GM19099 (cell line): ENCODE measurements around the gene PADI2.

Experiments used
- POLR2A ChIP-seq: IDR thresholded peaks from 3 replicates; pipeline ENCODE4 v1.6.1; 2011; ENCODE audit warnings: low read depth; ENCODE audit not compliant: insufficient read length; ENCODE audit errors: extremely low read depth

PADI2 gene

DNA sequence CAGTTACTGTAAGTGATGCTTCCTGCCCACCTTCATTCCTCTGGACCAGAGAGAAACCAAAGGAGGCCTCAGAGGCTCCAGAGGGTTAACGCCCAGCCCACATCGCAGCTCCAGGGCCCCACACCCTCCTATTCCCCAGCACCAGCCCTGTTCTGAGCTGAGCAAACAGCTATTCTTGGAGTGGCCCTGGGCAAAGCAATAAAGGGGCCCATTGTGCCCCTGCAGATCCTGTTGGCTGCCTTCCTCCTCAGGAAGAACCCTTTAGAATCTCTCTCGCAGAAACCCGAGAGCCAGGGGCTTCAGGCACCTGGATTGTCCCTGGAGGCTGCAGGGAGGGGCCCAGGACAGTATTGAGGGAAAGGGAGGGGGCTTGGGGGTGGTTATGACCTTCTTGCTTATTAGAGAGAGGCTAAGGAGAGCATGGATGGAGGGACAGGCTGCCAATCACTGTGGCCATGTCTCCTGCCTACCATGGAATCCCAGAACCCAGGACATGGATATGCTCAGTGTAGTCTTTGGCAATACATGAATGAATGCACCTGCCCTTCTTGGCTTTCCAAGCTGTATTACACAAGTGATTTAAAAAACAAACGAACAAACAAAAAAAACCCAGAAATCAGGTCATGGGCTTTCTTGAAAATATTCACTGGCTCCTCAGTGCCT lies 9.2 kb downstream of the PADI2 start:
- no peak for TF ChIP-seq POLR2A

DNA sequence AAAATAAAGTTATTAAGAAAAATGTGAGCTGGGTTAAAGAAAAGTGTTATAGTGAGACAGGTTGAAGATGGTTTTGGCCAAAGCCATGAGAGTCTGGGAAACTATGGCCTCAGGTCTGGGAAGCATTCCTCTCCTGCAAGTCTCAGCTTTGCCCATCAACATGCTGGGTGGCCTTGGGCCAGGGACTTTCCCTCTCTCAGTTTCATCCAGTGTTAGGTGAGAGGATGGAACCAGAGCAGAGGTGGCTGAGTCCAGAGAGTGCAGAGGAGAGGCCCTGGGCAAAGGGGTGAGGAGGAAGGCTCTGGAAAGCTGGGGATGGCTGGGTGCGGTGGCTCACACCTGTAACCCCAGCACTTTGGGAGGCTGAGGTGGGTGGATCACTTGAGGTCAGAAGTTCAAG lies 10.5 kb downstream of the PADI2 start:
- no peak for TF ChIP-seq POLR2A

DNA sequence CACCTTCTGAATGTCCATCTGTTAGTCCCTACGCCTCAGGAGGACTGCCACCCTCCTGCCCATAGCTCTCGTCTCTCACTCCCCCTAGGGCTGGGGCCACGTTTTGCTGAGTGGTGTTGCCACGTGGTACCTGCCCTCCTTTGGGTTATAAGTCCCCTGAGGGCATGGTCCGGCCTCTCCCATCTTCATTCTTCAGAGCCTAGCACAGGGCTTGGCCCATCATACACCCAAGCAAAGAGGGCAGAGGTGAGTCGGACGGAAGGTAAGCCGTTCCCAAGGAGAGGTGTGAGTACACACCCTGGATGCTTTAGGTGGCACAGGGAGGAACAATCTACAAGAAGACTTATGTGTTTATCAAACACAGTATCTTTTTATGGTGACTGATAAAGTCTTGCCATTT lies 10.9 kb downstream of the PADI2 start:
- TF ChIP-seq POLR2A = no peak

DNA sequence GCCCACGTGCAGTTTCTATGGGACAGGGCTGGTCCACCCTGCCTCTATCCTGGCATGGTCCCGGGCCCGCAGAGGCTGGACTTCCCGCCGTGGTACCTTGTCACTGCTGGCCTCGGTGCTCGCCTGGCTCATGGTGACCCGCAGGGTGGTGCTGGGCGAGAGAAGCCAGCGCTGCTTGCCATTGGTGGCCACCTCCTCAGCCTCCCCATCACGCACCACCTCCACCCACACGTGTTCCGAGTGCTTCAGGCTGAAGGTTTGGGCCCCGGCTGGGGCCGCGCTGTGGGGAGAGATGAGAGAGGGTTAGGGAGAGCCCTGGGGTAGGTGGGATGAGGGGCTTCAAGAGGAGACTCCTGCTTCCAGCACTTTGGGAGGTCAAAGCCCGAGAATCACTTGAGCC lies 14.5 kb downstream of the PADI2 start:
- TF ChIP-seq POLR2A = no peak

DNA sequence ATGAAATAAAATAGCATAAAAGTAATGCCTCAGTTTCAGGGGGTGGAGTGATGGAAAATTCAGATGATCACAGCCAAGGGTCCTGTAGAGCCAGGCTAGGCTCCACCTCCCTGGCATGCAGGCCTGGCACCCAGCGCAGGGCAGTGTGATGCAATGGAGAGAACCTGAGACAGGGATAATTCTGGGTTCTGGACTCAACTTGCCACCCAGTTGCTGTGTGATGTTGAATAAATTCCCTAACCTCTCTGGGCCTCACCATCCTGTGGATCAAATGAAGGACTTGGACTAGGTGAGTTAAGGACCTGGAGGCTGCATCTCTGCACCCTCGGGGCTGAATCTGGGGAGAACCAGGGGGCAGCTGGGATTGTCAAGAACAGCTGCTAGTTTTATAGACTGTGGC lies 17.0 kb downstream of the PADI2 start:
- no peak for TF ChIP-seq POLR2A

DNA sequence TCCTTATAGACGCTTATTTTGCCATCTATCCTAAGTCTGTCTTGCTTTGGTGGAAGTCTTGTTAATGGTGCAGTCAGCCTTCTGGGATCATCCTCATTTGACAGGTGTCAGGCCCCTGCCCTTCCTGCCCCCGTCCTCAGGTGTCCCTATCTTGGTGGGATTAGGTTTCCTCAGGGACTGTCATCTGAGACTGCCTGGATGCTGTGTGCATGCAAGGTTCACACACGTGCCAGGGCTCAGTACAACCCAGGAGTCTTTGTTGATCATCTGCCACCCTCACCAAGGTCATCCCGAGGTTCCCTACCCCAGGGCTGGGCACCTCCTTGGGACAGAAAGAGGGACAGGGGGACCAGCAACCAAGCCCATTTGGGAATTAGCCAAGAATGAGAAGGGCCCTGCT lies 18.0 kb downstream of the PADI2 start:
- TF ChIP-seq POLR2A = no peak

DNA sequence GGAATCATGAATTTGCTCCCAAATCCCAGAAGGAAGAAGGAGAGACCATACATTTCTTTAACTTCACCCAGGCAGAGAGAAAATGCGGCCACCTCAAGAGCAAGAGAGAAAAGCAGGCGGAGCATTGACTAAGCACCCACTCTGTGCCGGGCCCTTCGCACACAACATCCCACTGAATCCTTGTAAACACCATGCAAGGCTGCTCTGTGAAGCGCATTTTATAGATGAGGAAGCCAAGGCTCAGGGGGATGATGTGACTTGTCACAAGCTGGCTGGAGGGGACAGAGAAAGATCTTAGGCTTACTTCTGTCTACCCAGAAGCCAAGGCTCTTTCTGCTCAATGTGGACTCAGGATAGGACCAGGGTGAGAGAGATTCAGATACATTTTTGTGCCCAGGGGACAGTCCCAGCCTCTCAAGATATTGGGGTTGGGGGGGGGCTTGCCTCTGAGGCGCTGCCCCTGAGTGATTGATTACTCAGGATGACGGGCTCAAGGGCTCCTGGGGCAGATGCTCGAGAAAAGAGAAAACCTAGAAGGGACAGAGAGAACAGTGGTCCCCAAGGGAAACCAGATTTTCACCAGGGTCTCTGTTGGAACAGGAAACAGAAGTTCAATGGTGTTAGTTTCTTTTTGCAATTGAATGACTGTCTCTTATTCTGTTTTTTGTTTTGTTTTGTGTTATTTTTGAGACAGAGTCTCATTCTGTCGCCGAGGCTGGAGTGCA lies 19.5 kb downstream of the PADI2 start:
- TF ChIP-seq POLR2A = no peak

DNA sequence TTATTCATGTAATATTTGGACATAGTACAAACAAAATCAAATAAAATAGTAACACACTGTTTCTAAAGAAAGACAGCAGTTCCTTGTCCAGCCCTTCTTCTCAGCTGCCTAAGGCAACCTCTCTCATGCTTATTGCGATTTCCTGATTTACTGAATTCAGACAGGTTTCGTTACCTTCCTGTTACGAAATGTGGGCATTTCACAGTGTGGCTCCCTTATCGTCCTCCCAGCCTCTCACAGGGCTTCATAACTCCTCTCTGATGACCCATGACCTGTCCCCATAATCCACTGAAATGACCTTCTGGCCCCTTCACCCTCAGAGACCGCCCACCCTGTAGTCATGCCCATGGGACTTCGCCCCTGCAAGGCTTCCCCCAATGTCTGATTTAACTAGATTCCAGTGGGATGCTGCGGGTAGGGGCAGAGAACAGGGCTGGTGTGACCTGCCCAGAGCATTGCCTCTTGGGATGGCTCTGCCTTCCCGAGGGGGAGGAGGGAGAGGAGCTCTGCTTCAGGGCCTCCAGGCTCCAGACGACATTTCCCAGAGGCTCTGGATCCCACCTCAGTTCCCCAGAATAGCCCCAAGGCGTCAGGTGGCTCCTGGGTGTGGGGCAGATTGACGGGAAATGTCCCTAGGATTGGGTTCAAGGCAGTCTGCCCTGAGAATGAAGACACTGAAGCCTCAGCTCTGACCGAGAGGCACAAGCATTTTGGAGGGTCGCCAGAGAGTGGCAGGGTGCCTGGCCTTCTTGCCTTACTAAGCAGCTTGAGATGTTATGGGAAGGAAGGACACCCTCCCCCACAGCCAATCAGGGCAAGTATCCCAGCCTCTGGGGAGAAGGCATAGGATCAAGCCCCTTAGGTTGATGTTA lies 20.6 kb downstream of the PADI2 start:
- TF ChIP-seq POLR2A = no peak

DNA sequence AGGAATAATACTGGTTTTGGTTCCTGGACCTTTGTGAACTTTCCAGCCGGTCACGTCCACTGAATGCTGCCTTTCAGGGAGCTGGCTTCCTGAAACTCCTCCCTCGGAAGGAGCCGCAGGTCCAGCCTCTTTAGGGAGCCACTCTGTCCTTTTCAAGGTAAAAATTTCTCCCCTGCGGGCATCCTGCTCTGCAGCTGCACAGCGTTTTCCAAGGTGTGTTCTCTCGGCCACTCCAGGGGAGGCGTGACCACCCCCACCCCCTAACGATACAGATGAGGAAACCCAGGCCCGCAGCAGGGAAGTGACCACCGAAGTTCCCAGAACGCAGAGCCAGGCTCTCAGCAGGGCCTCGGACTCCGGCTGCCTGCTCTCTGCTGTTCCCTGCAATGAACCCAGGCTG lies 21.5 kb downstream of the PADI2 start:
- TF ChIP-seq POLR2A = no peak

DNA sequence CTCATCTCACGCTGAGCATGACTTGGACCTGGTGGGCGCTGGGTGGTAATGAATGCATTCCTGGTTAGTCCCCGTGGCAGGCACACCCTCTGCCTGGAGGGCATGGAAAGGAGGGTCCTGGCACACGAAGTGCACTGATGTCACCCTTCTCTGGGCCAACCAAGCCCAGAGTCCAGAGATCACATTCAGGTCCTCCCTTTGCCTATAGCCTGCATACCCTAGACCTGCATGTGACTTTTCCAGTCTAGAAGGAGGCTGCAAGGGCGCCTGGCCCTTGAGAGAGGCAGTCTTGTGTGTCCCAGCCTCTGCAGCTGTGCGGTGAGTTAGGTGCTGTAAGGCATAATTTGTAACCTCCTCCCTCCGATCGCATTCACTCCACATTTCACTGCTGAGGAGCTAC lies 22.1 kb downstream of the PADI2 start:
- no peak for TF ChIP-seq POLR2A

DNA sequence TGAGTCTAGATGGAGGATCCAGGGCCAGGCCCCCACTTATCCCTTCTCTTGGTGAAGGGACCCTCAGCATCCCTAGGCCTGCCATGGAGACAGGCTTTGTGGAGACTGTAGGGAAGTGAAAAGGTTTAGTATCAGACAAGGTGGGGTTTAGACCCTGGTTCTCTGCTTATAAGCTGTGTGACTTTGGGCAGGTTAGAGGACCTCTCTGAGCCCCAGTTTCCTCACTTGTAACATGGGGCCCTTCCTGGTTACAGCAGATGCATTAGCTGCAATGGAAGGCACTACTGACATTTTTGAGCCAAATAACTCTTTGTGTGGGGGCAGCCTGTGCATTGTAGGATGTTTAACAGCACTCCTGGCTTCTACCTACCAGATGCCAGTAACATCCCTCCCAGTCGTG lies 22.7 kb downstream of the PADI2 start:
- TF ChIP-seq POLR2A = no peak

DNA sequence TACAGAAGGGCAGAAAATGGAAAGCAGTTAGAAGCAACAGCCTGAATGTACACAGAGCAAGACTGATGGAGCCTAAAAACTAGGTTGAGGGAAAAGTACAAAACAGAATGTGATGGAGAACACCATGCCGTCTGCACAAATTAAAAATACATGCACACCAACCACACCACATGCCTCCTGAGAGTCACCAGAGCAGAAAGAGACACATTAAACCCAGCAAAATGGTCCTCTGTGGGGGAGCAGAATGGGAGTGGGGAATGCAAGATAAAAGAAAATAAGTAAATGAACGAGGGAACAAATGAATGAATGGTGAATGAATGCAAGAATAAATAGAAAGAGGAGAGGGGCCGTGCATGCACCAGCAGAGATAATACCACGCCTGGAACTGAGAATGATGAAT lies 24.1 kb downstream of the PADI2 start:
- no peak for TF ChIP-seq POLR2A

DNA sequence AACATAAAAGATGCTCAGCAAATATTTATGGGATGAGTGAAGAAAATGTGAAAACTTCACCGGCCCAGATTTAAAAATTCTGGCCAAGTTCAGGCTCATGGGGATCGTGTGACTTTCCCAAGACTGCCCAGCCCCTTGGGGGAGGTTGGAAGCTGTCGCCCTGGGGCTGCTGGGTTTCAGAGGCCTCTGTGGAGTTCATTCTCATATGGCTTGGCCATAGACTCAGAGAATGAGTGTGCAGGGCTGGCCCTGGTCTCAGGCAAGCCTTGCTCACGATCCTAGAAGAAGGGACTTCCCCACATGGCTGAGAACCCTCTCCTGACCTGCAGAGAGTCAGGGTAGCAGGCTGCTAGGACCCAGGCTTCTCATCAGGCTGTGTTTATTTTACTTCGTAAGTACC lies 24.6 kb downstream of the PADI2 start:
- no peak for TF ChIP-seq POLR2A

DNA sequence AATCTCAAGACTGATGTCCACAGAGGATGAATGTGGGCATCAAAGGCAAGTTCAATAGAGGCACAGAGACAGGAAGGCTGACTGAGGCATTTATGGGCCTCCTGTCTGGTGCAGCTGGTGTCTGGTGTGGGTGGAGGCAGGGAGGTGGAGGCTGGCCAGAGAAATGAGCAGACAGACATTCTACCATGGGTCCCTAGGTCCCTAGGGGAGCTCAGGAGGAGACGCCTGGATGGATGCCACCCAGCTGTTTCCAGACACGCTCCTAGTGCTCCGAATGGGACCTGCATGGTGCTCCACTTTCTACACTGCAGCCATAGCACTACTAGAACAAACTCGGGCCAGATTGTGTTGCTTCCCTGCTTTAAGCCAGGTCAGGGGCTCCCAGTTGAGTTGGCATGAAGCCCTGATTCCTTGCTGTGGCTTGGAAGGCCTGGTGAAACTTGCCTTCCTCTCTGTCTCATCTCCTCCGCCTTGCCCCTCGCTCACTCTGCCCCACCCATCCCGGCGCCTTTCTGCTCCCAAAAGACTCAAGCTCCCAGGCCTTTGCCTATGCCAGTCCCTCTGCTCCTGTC lies 25.3 kb downstream of the PADI2 start:
- no peak for TF ChIP-seq POLR2A

DNA sequence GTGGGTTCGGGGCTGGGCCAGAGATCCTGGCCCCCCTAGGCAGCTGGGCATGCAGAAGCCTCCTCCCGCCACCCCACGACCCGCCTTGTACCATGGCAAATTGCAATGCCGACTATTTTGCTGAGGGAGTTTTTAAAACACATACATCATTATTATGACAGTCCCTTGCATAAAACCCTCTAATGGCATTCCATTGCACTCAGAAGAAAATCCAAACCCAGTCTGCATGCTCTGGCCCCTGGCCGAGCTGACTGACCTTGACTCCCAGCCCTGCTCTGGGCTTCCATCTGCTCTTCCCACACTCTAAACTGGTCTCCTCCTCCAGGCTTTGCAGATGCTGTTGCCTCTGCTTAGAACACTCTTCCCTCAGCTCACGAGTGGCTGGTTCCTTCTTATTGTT lies 28.0 kb downstream of the PADI2 start:
- no peak for TF ChIP-seq POLR2A
